Measurements from ENCODE around the gene MSI2. TPM values are rescaled to one million over a fixed set of nuclear protein-coding genes. Genes with fewer than 3 reads are reported as not detected.

Gene MSI2
- polyA plus RNA-seq, 1 of the 3 experiments (the other 2 are of a cell fraction) = 24.1 TPM

DNA sequence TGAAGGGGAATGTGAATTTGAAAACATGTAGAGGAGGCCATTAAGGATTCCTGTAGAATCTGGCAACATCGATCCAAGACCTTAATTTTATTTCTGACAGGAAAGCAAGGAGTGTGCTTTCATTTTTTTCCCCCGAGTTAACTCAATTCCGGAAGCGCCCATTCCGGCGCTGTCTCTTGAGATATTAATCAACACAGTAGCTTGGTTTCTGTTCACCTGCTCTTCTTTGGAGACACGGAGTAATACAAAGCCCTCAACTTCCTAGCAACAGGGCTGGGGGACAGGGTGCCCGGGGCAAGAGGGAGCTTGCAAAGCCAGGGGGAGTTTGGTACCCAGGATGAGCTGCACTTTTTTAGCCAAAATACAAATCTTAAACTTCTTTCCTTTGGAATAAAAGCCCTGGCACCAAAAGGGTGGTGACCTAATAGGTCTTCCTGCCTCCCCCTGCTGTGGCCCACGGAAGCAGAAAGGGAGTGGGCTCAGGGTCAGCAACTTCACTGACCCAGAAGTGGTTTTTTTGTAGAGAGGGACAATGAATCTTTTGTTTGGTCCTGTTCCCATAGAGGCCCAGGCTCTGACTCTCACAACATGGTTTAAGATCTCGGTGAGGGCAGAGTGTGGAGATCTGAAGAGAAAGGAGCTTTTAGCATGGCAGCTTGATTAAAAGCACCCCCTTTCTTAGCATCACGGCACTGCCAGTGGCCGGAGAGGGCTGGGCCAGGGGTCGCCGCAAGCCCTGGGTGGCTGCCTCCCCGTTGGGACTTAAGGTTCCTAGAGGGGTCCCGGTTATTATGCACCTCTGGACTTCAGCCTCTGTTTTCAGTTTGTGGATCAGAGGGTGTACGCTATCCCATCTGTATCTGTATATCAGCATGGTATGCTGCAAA lies 281.4 kb downstream of the MSI2 start:
- Histone ChIP-seq H3K27ac (ENCODE audit: low read depth in 2 of 2, low read length in 1 of 2) (peak overlapping the region; percentile 47 to 100), H3K27me3 (ENCODE audit: insufficient read depth) (no peaks in the 10 kb centered on the region), H3K4me1 (ENCODE audit: control insufficient read depth in 1 of 2, insufficient read depth in 2 of 2, low read depth in 1 of 2, low read length in 1 of 2) (peaks cover 47 to 96% of the 10 kb centered on the region in 2 experiments), H3F3A (replicated peaks; ENCODE audit: insufficient read depth) (peaks cover 7% of the 10 kb centered on the region), H3K9me2 (no peaks in the 10 kb centered on the region), H3K4me3 (ENCODE audit: low read depth in 2 of 2, low read length in 1 of 2) (peak overlapping the region; percentile 13 to 16), H2AFZ (ENCODE audit: low read depth) (peak overlapping the region; percentile 60; the same call in 1 of the 2 replicates), H4K20me1 (ENCODE audit: insufficient read depth) (no peaks in the 10 kb centered on the region), H3K9ac (peak overlapping the region; percentile 32; the same call in 1 of the 2 replicates), H3K79me2 (ENCODE audit: insufficient read depth) (no peaks in the 10 kb centered on the region), H3K9me3 (no peaks in the 10 kb centered on the region), H3K36me3 (replicated peaks in 1 of 2; ENCODE audit: control insufficient read depth in 1 of 2, insufficient read depth in 2 of 2, low read length in 1 of 2) (no peaks in the 10 kb centered on the region), H3K4me2 (peak overlapping the region; percentile 70)
- ChIA-PET CTCF (interaction anchor here (0.6 to 20.1 kb wide), 23 partner anchors 9 to 330 kb away, joined by 3 to 141 read pairs (median 5); no protein-coding TSS in a partner anchor), POLR2A (interaction anchor here (0.6 to 3.7 kb wide), 26 partner anchors 9 to 560 kb away, joined by 3 to 31 read pairs (median 4); partner anchors contain the start of genes MRPS23 and SCPEP1)
- 35% methylated on average over 17 of the region's 17 CpGs for WGBS (ENCODE audit: low lambda C conversion rate)
- peak; percentile 57 for DNase-seq
- TF ChIP-seq, protein P1, sequence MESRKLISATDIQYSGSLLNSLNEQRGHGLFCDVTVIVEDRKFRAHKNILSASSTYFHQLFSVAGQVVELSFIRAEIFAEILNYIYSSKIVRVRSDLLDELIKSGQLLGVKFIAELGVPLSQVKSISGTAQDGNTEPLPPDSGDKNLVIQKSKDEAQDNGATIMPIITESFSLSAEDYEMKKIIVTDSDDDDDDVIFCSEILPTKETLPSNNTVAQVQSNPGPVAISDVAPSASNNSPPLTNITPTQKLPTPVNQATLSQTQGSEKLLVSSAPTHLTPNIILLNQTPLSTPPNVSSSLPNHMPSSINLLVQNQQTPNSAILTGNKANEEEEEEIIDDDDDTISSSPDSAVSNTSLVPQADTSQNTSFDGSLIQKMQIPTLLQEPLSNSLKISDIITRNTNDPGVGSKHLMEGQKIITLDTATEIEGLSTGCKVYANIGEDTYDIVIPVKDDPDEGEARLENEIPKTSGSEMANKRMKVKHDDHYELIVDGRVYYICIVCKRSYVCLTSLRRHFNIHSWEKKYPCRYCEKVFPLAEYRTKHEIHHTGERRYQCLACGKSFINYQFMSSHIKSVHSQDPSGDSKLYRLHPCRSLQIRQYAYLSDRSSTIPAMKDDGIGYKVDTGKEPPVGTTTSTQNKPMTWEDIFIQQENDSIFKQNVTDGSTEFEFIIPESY (IDR thresholded peaks at IDR 0.05; ENCODE audit: borderline replicate concordance, low read depth) = no peak
- TF ChIP-seq POLR2AphosphoS5 (IDR thresholded peaks at IDR 0.05; ENCODE audit: low read depth, low read length) (peak; percentile 14; the same call in 1 of the 2 replicates), TAF1 (IDR thresholded peaks at IDR 0.05; ENCODE audit: borderline replicate concordance, low read depth, low read length) (no peak), RAD21 (IDR thresholded peaks at IDR 0.05; ENCODE audit: low read length) (peak; percentile 36; the same call in 1 of the 2 replicates), ELF1 (IDR thresholded peaks at IDR 0.05) (peak; percentile 63), JUND (IDR thresholded peaks at IDR 0.05) (0 out of 2 replicates have a peak, but pooled peaks have one; percentile 5), EZH2phosphoT487 (IDR thresholded peaks at IDR 0.05; ENCODE audit: borderline replicate concordance, low read depth) (no peak), TEAD4 (IDR thresholded peaks at IDR 0.05; ENCODE audit: borderline replicate concordance, insufficient read depth) (0 out of 2 replicates have a peak, but pooled peaks have one; percentile 59), CHD2 (IDR thresholded peaks at IDR 0.05; ENCODE audit: low read length, partially characterized antibody) (peak; percentile 78), FOXM1 (IDR thresholded peaks at IDR 0.05; ENCODE audit: low read depth) (0 out of 2 replicates have a peak, but pooled peaks have one; percentile 33), FOXJ3 (CRISPR knock-in tag; IDR thresholded peaks at IDR 0.05) (peak; percentile 93), RCOR1 (IDR thresholded peaks at IDR 0.05; ENCODE audit: low read length) (peak; percentile 96), GATA2 (CRISPR knock-in tag; IDR thresholded peaks at IDR 0.05) (peak; percentile 76), EP300 (IDR thresholded peaks at IDR 0.05; ENCODE audit: borderline replicate concordance in 1 of 2, low read depth in 1 of 2, low read length in 1 of 2) (peak in 1 of 2 experiments; percentile 98; a peak in 2 of 4 replicates), MXI1 (IDR thresholded peaks at IDR 0.05; ENCODE audit: low read depth, low read length) (peak; percentile 74), TCF12 (IDR thresholded peaks at IDR 0.05) (peak; percentile 51)
- TF ChIP-seq, protein P2, sequence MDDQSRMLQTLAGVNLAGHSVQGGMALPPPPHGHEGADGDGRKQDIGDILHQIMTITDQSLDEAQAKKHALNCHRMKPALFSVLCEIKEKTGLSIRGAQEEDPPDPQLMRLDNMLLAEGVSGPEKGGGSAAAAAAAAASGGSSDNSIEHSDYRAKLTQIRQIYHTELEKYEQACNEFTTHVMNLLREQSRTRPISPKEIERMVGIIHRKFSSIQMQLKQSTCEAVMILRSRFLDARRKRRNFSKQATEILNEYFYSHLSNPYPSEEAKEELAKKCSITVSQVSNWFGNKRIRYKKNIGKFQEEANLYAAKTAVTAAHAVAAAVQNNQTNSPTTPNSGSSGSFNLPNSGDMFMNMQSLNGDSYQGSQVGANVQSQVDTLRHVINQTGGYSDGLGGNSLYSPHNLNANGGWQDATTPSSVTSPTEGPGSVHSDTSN (IDR thresholded peaks at IDR 0.05) = peak; percentile 64
- TF ChIP-seq, protein P3, sequence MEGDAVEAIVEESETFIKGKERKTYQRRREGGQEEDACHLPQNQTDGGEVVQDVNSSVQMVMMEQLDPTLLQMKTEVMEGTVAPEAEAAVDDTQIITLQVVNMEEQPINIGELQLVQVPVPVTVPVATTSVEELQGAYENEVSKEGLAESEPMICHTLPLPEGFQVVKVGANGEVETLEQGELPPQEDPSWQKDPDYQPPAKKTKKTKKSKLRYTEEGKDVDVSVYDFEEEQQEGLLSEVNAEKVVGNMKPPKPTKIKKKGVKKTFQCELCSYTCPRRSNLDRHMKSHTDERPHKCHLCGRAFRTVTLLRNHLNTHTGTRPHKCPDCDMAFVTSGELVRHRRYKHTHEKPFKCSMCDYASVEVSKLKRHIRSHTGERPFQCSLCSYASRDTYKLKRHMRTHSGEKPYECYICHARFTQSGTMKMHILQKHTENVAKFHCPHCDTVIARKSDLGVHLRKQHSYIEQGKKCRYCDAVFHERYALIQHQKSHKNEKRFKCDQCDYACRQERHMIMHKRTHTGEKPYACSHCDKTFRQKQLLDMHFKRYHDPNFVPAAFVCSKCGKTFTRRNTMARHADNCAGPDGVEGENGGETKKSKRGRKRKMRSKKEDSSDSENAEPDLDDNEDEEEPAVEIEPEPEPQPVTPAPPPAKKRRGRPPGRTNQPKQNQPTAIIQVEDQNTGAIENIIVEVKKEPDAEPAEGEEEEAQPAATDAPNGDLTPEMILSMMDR (IDR thresholded peaks at IDR 0.05) = no peak
- TF ChIP-seq, protein P4, sequence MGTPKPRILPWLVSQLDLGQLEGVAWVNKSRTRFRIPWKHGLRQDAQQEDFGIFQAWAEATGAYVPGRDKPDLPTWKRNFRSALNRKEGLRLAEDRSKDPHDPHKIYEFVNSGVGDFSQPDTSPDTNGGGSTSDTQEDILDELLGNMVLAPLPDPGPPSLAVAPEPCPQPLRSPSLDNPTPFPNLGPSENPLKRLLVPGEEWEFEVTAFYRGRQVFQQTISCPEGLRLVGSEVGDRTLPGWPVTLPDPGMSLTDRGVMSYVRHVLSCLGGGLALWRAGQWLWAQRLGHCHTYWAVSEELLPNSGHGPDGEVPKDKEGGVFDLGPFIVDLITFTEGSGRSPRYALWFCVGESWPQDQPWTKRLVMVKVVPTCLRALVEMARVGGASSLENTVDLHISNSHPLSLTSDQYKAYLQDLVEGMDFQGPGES (IDR thresholded peaks at IDR 0.05; ENCODE audit: low read depth, low read length) = no peak
- TF ChIP-seq, protein P5, sequence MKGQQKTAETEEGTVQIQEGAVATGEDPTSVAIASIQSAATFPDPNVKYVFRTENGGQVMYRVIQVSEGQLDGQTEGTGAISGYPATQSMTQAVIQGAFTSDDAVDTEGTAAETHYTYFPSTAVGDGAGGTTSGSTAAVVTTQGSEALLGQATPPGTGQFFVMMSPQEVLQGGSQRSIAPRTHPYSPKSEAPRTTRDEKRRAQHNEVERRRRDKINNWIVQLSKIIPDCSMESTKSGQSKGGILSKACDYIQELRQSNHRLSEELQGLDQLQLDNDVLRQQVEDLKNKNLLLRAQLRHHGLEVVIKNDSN (IDR thresholded peaks at IDR 0.05; ENCODE audit: borderline replicate concordance, low read depth) = no peak
